ENCODE results near the gene ZNF714. TPM values are rescaled to one million over a fixed set of nuclear protein-coding genes. Genes with fewer than 3 reads are reported as not detected.
A peak's percentile ranks its signal among the peaks of the same experiment; 100 is the strongest.

Gene ZNF714
- total RNA-seq, 2 experiments from 2014 or later = 11.6 to 11.8 TPM

DNA sequence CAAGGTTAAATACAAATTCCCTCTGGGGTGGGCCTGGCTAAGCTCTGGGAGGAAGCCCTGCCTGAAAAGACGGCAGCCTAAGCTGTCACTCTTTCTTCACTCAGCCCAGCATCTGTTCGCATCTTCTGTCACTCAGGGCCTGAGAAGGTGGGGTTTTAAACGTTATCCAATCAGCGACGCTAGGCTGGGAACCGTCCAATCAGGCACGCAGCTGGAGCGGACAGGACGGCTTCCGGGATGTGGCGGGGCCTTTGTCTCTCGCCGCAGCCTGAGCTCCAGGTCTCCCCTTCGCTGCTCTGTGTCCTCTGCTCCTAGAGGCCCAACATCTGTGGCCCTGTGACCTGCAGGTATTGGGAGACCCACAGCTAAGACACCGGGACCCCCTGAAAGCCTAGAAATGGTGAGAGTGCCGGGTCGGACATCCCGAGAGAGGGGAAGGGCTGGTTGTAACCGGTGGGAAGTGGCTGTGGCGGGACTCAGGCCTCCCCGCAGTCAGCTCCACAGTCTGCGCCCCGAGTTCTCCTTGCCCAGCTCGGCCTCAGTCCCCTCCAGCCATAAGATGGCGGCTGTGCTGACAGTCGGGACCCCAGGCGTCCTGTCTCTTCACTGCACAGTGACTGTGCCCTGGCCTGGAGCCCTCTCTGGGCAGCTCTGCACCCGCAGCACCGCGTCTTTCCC is 59.9 kb downstream of the ZNF714 start, which contains the start of gene ZNF431:
Gene ZNF431 (plus strand): TSS at position 254 of the 678 bp plus-strand sequence. CDS start 144 bp downstream, at position 398.
- POLR2A ChIA-PET = interaction anchor here (0.6 to 1.5 kb wide), 4 partner anchors 9 to 368 kb away, joined by 3 to 4 read pairs (median 4); partner anchors contain the start of genes ZNF714 and ZNF85
- peak within 1 kb of the TSS; percentile 96 for H3K27ac Mint-ChIP-seq
- DNase-seq (peak; percentile 95), ATAC-seq (peak; percentile 99)
- H3K4me3 Mint-ChIP-seq = peak within 1 kb of the TSS; percentile 97
- H3K9me3 Mint-ChIP-seq = peaks cover 3% of the 10 kb centered on the region
- no peaks in the 10 kb centered on the region for H3K27me3 Mint-ChIP-seq
- TF ChIP-seq, protein P1, sequence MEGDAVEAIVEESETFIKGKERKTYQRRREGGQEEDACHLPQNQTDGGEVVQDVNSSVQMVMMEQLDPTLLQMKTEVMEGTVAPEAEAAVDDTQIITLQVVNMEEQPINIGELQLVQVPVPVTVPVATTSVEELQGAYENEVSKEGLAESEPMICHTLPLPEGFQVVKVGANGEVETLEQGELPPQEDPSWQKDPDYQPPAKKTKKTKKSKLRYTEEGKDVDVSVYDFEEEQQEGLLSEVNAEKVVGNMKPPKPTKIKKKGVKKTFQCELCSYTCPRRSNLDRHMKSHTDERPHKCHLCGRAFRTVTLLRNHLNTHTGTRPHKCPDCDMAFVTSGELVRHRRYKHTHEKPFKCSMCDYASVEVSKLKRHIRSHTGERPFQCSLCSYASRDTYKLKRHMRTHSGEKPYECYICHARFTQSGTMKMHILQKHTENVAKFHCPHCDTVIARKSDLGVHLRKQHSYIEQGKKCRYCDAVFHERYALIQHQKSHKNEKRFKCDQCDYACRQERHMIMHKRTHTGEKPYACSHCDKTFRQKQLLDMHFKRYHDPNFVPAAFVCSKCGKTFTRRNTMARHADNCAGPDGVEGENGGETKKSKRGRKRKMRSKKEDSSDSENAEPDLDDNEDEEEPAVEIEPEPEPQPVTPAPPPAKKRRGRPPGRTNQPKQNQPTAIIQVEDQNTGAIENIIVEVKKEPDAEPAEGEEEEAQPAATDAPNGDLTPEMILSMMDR (IDR thresholded peaks at IDR 0.05) = no peak
- peaks cover 37% of the 10 kb centered on the region for H3K36me3 Mint-ChIP-seq (ENCODE audit: low read depth)
- H3K4me1 Mint-ChIP-seq (ENCODE audit: low read depth) = peaks cover 35% of the 10 kb centered on the region
- CTCF ChIA-PET = interaction anchor here (0.9 to 1.2 kb wide), 2 partner anchors 58 to 120 kb away, joined by 3 read pairs; no protein-coding TSS in a partner anchor
- intact Hi-C loops (cut with micrococcal nuclease) = loop anchor here (10.0 kb wide), 1 partner anchor 117 kb away; the partner anchor contains the start of gene ZNF430

DNA sequence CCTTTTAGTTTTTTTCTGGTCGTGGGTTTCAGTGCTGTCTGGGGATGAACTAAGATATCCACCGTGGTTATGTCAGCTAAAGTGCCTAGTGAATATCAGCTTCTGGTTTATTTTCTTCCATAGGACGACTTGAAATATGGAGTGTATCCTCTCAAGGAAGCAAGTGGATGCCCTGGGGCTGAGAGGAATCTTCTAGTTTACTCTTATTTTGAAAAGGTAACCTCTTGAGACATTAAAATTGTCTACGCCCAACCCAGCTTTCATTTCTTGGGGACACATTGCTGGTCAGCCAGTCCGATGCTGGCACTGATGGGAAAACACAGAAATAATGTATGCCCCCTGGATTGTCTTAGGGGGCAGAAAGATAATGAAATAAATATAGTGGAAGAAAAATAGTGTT is 61.4 kb downstream of the ZNF714 start:
- Mint-ChIP-seq H3K4me1 (ENCODE audit: low read depth) (peaks cover 41% of the 10 kb centered on the region), H3K9me3 (peaks cover 5% of the 10 kb centered on the region), H3K4me3 (peak overlapping the region; percentile 59), H3K27ac (peak overlapping the region; percentile 38), H3K27me3 (no peaks in the 10 kb centered on the region), H3K36me3 (ENCODE audit: low read depth) (peaks cover 51% of the 10 kb centered on the region)
- ATAC-seq = no peak
- TF ChIP-seq, protein P1 (IDR thresholded peaks at IDR 0.05) = no peak
- CTCF ChIA-PET = no interaction called here
- no peak for DNase-seq
- intact Hi-C loops (cut with micrococcal nuclease) = loop anchor here (10.0 kb wide), 1 partner anchor 119 kb away; the partner anchor contains the start of gene ZNF430
- POLR2A ChIA-PET = interaction anchor here (0.8 to 1.0 kb wide), 3 partner anchors 12 to 693 kb away, joined by 3 read pairs; partner anchors contain the start of genes ZNF43 and ZNF708

DNA sequence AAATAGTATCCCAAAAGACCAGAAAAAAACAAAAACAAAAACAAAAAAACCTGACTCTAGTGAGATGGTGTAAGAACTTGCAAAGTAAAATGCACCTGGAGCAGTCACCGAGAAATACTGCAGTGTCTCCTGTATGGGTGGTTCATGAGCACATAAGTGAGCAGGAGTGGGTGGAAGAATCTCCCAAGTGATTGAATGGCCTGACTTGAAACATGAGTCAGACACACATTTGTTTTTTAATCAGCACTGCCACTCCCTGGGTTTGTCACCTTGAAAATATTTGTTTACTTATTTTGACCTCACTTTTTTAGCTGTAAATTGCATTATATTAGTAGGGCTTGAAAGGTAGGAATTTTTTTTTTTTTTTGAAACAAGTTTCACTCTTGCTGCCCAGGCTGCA is 61.9 kb downstream of the ZNF714 start:
- H3K36me3 Mint-ChIP-seq (ENCODE audit: low read depth) = peaks cover 56% of the 10 kb centered on the region
- TF ChIP-seq, protein P1 (IDR thresholded peaks at IDR 0.05) = no peak
- no peak overlapping the region for H3K4me3 Mint-ChIP-seq
- H3K4me1 Mint-ChIP-seq (ENCODE audit: low read depth) = peaks cover 45% of the 10 kb centered on the region
- ATAC-seq (no peak), DNase-seq (peak; percentile 28)
- intact Hi-C loops (cut with micrococcal nuclease) = loop anchor here (10.0 kb wide), 1 partner anchor 119 kb away; the partner anchor contains the start of gene ZNF430
- CTCF ChIA-PET = no interaction called here
- peaks cover 5% of the 10 kb centered on the region for H3K9me3 Mint-ChIP-seq
- H3K27ac Mint-ChIP-seq = no peak overlapping the region
- H3K27me3 Mint-ChIP-seq = no peaks in the 10 kb centered on the region
- POLR2A ChIA-PET = no interaction called here

DNA sequence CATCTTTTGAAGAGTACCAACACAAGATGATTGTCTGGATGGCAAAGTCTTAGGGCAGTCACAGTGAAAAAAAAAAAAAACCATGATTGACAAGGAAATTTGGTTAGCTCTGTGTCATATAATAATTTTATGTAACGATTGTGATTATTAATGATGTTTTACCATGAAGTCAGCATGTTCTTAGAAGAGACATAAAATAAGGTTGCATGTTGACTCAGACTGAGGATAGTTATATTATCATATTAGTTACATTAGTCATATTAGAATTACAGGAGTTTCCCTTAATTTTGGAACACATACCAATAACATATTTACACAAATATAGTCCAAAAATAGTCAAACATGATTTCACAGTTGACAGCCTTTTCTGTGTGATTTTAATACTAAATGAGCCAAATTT is 65.5 kb downstream of the ZNF714 start:
- CTCF ChIA-PET = no interaction called here
- H3K36me3 Mint-ChIP-seq (ENCODE audit: low read depth) = peaks cover 86% of the 10 kb centered on the region
- intact Hi-C loops (cut with micrococcal nuclease) = loop anchor here (10.0 kb wide), 1 partner anchor 123 kb away; the partner anchor contains the start of gene ZNF430
- POLR2A ChIA-PET = interaction anchor here (0.7 kb wide), 1 partner anchor 742 kb away, joined by 3 read pairs; no protein-coding TSS in a partner anchor
- no peak overlapping the region for H3K4me3 Mint-ChIP-seq
- no peaks in the 10 kb centered on the region for H3K27me3 Mint-ChIP-seq
- H3K9me3 Mint-ChIP-seq = peaks cover 6% of the 10 kb centered on the region
- H3K4me1 Mint-ChIP-seq (ENCODE audit: low read depth) = peaks cover 45% of the 10 kb centered on the region
- DNase-seq (no peak), ATAC-seq (no peak)
- H3K27ac Mint-ChIP-seq = no peak overlapping the region
- TF ChIP-seq, protein P1 (IDR thresholded peaks at IDR 0.05) = no peak

DNA sequence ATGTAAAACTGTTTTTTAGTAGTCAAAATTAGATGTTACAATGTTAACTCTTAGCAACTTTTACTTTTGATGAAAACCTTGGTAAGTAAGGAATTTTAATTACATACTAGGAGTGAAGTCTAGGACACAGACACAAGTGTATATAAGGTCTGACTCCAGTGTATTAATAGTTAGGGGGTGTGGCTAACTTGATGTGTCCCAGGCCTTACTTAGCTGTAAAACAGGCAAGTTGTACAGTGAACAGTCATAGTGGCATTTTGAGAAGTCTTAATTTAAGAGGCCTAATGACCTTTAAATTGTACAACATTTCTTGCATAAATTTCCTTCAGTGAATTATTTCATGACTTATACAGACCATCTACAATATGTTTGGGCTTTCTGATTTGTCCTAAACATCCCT is 66.7 kb downstream of the ZNF714 start:
- Mint-ChIP-seq H3K27ac (no peak overlapping the region), H3K27me3 (no peaks in the 10 kb centered on the region), H3K4me3 (no peak overlapping the region), H3K4me1 (ENCODE audit: low read depth) (peaks cover 35% of the 10 kb centered on the region), H3K36me3 (ENCODE audit: low read depth) (peaks cover 91% of the 10 kb centered on the region), H3K9me3 (peaks cover 8% of the 10 kb centered on the region)
- intact Hi-C loops (cut with micrococcal nuclease) = loop anchor here (10.0 kb wide), 1 partner anchor 124 kb away; the partner anchor contains the start of gene ZNF430
- DNase-seq (no peak), ATAC-seq (no peak)
- TF ChIP-seq, protein P1 (IDR thresholded peaks at IDR 0.05) = no peak
- CTCF ChIA-PET = no interaction called here
- POLR2A ChIA-PET = no interaction called here
